K562 (cell line): ENCODE measurements around the gene TMEM63C. TPM values are rescaled to one million over a fixed set of nuclear protein-coding genes. Genes with fewer than 3 reads are reported as not detected.

Source experiments
- ATAC-seq: fragments of 200-7000 bp; cut with Tn5 transposase; 3 replicates; pipeline ENCODE4 v1.9.1; 2020; ENCODE audit warnings: moderate library complexity
- BruUV-seq: library from RNA; stranded (reverse); fragments of 400-500 nt; replicated peaks from 2 replicates; lab custom pipeline; 2021; lab: Mats Ljungman, UMichigan
- CTCF ChIA-PET: fragments of 300-600 bp; formaldehyde crosslinking; extraction: SDS; loops from one replicate; lab custom pipeline; 2021; ENCODE audit warnings: low intra/inter-chr PET ratio; lab: Yijun Ruan, JAX
- POLR2A ChIA-PET: fragments of 300-600, 350-650 bp; sonication (Branson Sonifier 250); formaldehyde crosslinking; extraction: SDS; loops from one replicate; lab custom pipeline; 2021; ENCODE audit warnings: antibody characterized with exemption, inconsistent platforms; lab: Yijun Ruan, JAX
- DNase-seq, 4 experiments: peaks; one replicate each; pipeline versions ENCODE4 v3.0.0 to v3.0.0-alpha.2; 2011 to 2018; ENCODE audit warnings: low spot score in 3 of 4, mixed read lengths in 3 of 4; ENCODE audit errors: extremely low read depth in 1 of 4
- FAIRE-seq: peaks from 2 replicates; lab custom pipeline; 2011; peaks lifted over from hg19 to GRCh38; lab: Jason Lieb, UNC
- H2AFZ ChIP-seq: 2 replicates; pipeline ENCODE4 v1.6.0; 2011; ENCODE audit warnings: low read depth, low read length, control low read depth, inconsistent platforms
- H3K27ac ChIP-seq: fragments of 200-600 bp; 3 replicates; pipeline ENCODE4 v1.8.0; 2011; ENCODE audit warnings: low read depth, mild to moderate bottlenecking, control low read depth, inconsistent platforms, low read length, moderate library complexity, mixed read lengths; ENCODE audit errors: extremely low read depth
- H3K27me3 ChIP-seq, 2 experiments: fragments of 300-600 bp in 1 of 2; 2 replicates in 1 of 2; 3 replicates in 1 of 2; pipeline versions ENCODE4 v1.6.0 to v1.8.0; 2011; ENCODE audit warnings: inconsistent platforms in 2 of 2, low read length in 2 of 2, mild to moderate bottlenecking in 1 of 2, mixed read lengths in 1 of 2, moderate library complexity in 1 of 2; ENCODE audit not compliant: control insufficient read depth in 2 of 2, insufficient read depth in 2 of 2
- H3K36me3 ChIP-seq: fragments of 300-600 bp; 3 replicates; pipeline ENCODE4 v1.8.0; 2011; ENCODE audit warnings: mild to moderate bottlenecking, low read length, inconsistent platforms; ENCODE audit not compliant: control insufficient read depth, insufficient read depth
- H3K4me1 ChIP-seq, 2 experiments: fragments of 200-600 bp in 1 of 2; replicated peaks in 1 of 2; 2 replicates in 1 of 2; 3 replicates in 1 of 2; pipeline versions ENCODE4 v1.5.1 to v1.8.0; 2011; ENCODE audit warnings: inconsistent platforms in 2 of 2, low read length in 2 of 2, mild to moderate bottlenecking in 1 of 2, mixed read lengths in 1 of 2, moderate library complexity in 1 of 2; ENCODE audit not compliant: control insufficient read depth in 2 of 2, insufficient read depth in 2 of 2
- H3K4me2 ChIP-seq: 2 replicates; pipeline ENCODE4 v1.6.1; 2011; ENCODE audit warnings: low read length, control low read depth, inconsistent platforms, mixed read lengths; ENCODE audit not compliant: insufficient read depth
- H3K4me3 ChIP-seq: fragments of 200-600 bp; sonication (generic), shearing (Covaris generic); 2 replicates; pipeline ENCODE4 v1.5.1; 2016; ENCODE audit warnings: control low read depth, inconsistent platforms
- H3K79me2 ChIP-seq: fragments of 200-600 bp; 3 replicates; pipeline ENCODE4 v1.8.0; 2011; ENCODE audit warnings: low read length, inconsistent platforms; ENCODE audit not compliant: control insufficient read depth, insufficient read depth
- H3K9ac ChIP-seq, 2 experiments: 2 replicates each; pipeline versions ENCODE4 v1.6.0 to v1.6.1; 2011; ENCODE audit warnings: low read depth in 2 of 2, low read length in 2 of 2, control low read depth in 1 of 2, inconsistent platforms in 1 of 2, mild to moderate bottlenecking in 1 of 2, mixed read lengths in 1 of 2; ENCODE audit not compliant: insufficient read depth in 1 of 2
- H3K9me1 ChIP-seq: one replicate; pipeline ENCODE4 v1.6.0; 2011; ENCODE audit warnings: inconsistent platforms, mild to moderate bottlenecking, low read length, moderate library complexity; ENCODE audit not compliant: control insufficient read depth, insufficient read depth
- H3K9me3 ChIP-seq: replicated peaks from 2 replicates; pipeline ENCODE4 v1.5.1; 2011; ENCODE audit warnings: low read depth, low read length, inconsistent platforms; ENCODE audit not compliant: control insufficient read depth, insufficient read depth
- H4K20me1 ChIP-seq: replicated peaks from 2 replicates; pipeline ENCODE4 v1.6.1; 2011; ENCODE audit warnings: low read length, inconsistent platforms, mixed read lengths; ENCODE audit not compliant: control insufficient read depth, insufficient read depth
- HCFC1 ChIP-seq: IDR thresholded peaks from 2 replicates; pipeline ENCODE4 v1.6.1; 2012; ENCODE audit warnings: low read depth, low read length, improper control_type of control experiment
- KDM5B ChIP-seq: fragments of 200-600 bp; sonication (generic); IDR thresholded peaks from 2 replicates; pipeline ENCODE4 v1.6.1; 2012; ENCODE audit warnings: low read depth, mild to moderate bottlenecking, moderate library complexity, low read length, control low read depth, inconsistent platforms; ENCODE audit not compliant: insufficient replicate concordance
- PCBP1 ChIP-seq: fragments of 200-400 bp; formaldehyde crosslinking; IDR thresholded peaks from 2 replicates; pipeline ENCODE4 v1.6.1; 2018; ENCODE audit warnings: mild to moderate bottlenecking, low read depth, low read length; ENCODE audit not compliant: poor library complexity, severe bottlenecking
- POLR2AphosphoS2 ChIP-seq: IDR thresholded peaks from 2 replicates; pipeline ENCODE4 v1.6.1; 2012; ENCODE audit warnings: low read length, improper control_type of control experiment
- SMAD1 ChIP-seq: fragments of 150-350 bp; IDR thresholded peaks from 2 replicates; pipeline ENCODE4 v1.6.1; 2014; ENCODE audit warnings: low read length, low read depth; ENCODE audit not compliant: partially characterized antibody
- THRAP3 ChIP-seq: fragments of 450-650 bp; IDR thresholded peaks from 2 replicates; pipeline ENCODE4 v1.6.1; 2016; ENCODE audit warnings: mild to moderate bottlenecking, inconsistent platforms, borderline replicate concordance
- ZNF347 ChIP-seq: fragments of 450-650 bp; formaldehyde crosslinking; IDR thresholded peaks from 2 replicates; pipeline ENCODE4 v1.4.0; 2020; ENCODE audit warnings: low read depth, mild to moderate bottlenecking, moderate library complexity
- ZNF695 ChIP-seq: fragments of 450-650 bp; formaldehyde crosslinking; IDR thresholded peaks from 2 replicates; pipeline ENCODE4 v1.4.0; 2020; ENCODE audit warnings: mild to moderate bottlenecking, moderate library complexity
- WGBS: fragments of 100-300 bp; shearing (Covaris generic); methylation state at CpG from one replicate; pipeline ENCODE4 v1.1.6; 2016; ENCODE audit warnings: low coverage, mixed read lengths; ENCODE audit not compliant: insufficient coverage; ENCODE audit errors: missing lambda C conversion rate; 5-methylcytosine and 5-hydroxymethylcytosine counted together
- in situ Hi-C: fragments of 300-500 bp; cut with MboI; formaldehyde crosslinking; loops from 4 replicates; pipeline ENCODE4 v1.15.0; 2018; ENCODE audit warnings: inconsistent platforms, mixed read lengths
- intact Hi-C: fragments of 100-400 bp; cut with micrococcal nuclease; formaldehyde crosslinking; loops from 2 replicates; pipeline ENCODE4 v1.14.2; 2022
- polyA plus RNA-seq, 8 experiments: library from polyadenylated mRNA; depleted of rRNA in 4 of 8; stranded (reverse) in 5 of 8; unstranded in 3 of 8; fragments of >200 nt; fragmentation: Nextera tagmentation in 2 of 8; fragmentation: Illumina TruSeq in 1 of 8; extraction: Ambion mirVana in 2 of 8; extraction: Trizol in 1 of 8; gene quantifications; 2 replicates each; pipeline versions ENCODE4 v1.2.1 to v1.2.3, GENCODE V29; 2011 to 2014; ENCODE audit warnings: inconsistent platforms in 1 of 8, missing spikeins in 1 of 8
- total RNA-seq, 7 experiments: library from RNA; depleted of rRNA in 6 of 7; stranded (reverse); fragments of >200 nt in 6 of 7; fragmentation: Illumina TruSeq in 2 of 7; extraction: Trizol in 2 of 7; gene quantifications; 2 replicates each; pipeline versions ENCODE4 v1.2.1 to v1.2.3, GENCODE V29; 2011 to 2021; ENCODE audit warnings: low replicate concordance in 1 of 7
- TF ChIP-seq, protein P1 (sequence below): fragments of 250-450 bp; sonication (Bioruptor Pico); IDR thresholded peaks from 2 replicates; pipeline ENCODE4 v1.5.0; 2021; ENCODE audit warnings: mild to moderate bottlenecking, borderline replicate concordance
- TF ChIP-seq, protein P2 (sequence below): fragments of 450-650 bp; IDR thresholded peaks from 2 replicates; pipeline ENCODE4 v1.6.1; 2016; ENCODE audit warnings: mild to moderate bottlenecking
- TF ChIP-seq, protein P3 (sequence below): fragments of 450-650 bp; IDR thresholded peaks from 2 replicates; pipeline ENCODE4 v1.6.1; 2014; ENCODE audit warnings: low read depth, mild to moderate bottlenecking, moderate library complexity, borderline replicate concordance
- TF ChIP-seq, protein P4 (sequence below): sonication (generic); formaldehyde crosslinking; IDR thresholded peaks from 2 replicates; pipeline ENCODE4 v1.8.0; 2022; ENCODE audit warnings: mild to moderate bottlenecking, low read depth, missing genetic modification reagents
- TF ChIP-seq, protein P5 (sequence below), 2 experiments: fragments of 250-450 bp in 1 of 2; fragments of 450-650 bp in 1 of 2; sonication (Bioruptor Pico) in 1 of 2; IDR thresholded peaks; 2 replicates each; pipeline versions ENCODE4 v1.6.1 to v1.8.0; 2016 to 2021; ENCODE audit warnings: mild to moderate bottlenecking in 2 of 2, moderate library complexity in 2 of 2, missing compliant biosample characterization in 1 of 2, missing genetic modification characterization in 1 of 2

Gene TMEM63C
- total and polyA plus RNA-seq, 9 of the 15 experiments (the other 6 are each of a cell fraction or from before 2014, with no cell fraction given), result 0.07 TPM; not detected in 8

DNA sequence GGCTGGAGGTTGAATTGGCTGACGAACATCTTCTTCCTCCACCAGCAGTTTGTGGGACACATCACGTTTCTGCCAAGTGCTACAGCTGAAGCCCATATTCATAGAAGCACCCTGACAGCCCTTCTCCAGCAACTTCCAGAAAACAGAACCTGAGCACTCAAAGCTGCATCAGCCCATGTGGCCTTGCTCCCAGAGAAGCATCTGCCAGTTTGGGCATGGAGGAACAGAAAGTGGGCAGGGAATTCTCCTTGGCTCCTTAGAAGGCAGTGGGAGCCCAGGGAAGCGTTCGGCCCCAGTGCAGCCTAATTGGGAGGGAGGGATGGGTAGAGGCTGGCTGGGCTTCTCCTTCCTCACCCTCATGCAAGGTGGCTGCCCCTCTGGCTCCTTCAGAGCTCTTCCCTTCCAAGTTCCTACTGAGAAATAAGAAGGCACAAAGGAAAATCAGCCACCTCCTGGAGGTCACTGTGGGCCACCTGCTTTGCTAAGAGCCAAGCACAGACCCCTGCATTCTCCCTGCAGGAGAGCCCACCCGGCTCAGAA is 93.5 kb downstream of the TMEM63C start:
- Histone ChIP-seq H3K27me3 (peaks cover 0 to 6% of the 10 kb centered on the region in 2 experiments; a peak in 1 of 5 replicates), H3K79me2 (no peaks in the 10 kb centered on the region), H3K9ac (no peak overlapping the region), H3K4me3 (no peak overlapping the region), H4K20me1 (no peaks in the 10 kb centered on the region), H3K4me1 (peaks cover 0 to 14% of the 10 kb centered on the region in 2 experiments; a peak in 2 of 5 replicates), H3K9me3 (no peaks in the 10 kb centered on the region), H3K27ac (no peak overlapping the region), H3K9me1 (no peaks in the 10 kb centered on the region), H3K36me3 (no peaks in the 10 kb centered on the region; the same call in 2 of the 3 replicates), H2AFZ (no peak overlapping the region), H3K4me2 (no peak overlapping the region)
- WGBS, result 5% methylated on average over 5 of the region's 5 CpGs
- CTCF ChIA-PET, result no interaction called here
- ATAC-seq (no peak), DNase-seq (no peak), FAIRE-seq (no peak)
- intact Hi-C loops, result no loop called here
- POLR2A ChIA-PET, result no interaction called here
- no TSS peak for BruUV-seq
- in situ Hi-C loops, result no loop called here
- TF ChIP-seq SMAD1 (no peak), ZNF347 (no peak), THRAP3 (no peak), POLR2AphosphoS2 (no peak), ZNF695 (CRISPR knock-in tag) (no peak), KDM5B (no peak), PCBP1 (no peak), HCFC1 (no peak)
- TF ChIP-seq, protein P1, sequence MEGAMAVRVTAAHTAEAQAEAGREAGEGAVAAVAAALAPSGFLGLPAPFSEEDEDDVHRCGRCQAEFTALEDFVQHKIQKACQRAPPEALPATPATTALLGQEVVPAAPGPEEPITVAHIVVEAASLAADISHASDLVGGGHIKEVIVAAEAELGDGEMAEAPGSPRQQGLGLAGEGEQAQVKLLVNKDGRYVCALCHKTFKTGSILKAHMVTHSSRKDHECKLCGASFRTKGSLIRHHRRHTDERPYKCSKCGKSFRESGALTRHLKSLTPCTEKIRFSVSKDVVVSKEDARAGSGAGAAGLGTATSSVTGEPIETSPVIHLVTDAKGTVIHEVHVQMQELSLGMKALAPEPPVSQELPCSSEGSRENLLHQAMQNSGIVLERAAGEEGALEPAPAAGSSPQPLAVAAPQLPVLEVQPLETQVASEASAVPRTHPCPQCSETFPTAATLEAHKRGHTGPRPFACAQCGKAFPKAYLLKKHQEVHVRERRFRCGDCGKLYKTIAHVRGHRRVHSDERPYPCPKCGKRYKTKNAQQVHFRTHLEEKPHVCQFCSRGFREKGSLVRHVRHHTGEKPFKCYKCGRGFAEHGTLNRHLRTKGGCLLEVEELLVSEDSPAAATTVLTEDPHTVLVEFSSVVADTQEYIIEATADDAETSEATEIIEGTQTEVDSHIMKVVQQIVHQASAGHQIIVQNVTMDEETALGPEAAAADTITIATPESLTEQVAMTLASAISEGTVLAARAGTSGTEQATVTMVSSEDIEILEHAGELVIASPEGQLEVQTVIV (CRISPR knock-in tag), result no peak
- TF ChIP-seq, protein P2, sequence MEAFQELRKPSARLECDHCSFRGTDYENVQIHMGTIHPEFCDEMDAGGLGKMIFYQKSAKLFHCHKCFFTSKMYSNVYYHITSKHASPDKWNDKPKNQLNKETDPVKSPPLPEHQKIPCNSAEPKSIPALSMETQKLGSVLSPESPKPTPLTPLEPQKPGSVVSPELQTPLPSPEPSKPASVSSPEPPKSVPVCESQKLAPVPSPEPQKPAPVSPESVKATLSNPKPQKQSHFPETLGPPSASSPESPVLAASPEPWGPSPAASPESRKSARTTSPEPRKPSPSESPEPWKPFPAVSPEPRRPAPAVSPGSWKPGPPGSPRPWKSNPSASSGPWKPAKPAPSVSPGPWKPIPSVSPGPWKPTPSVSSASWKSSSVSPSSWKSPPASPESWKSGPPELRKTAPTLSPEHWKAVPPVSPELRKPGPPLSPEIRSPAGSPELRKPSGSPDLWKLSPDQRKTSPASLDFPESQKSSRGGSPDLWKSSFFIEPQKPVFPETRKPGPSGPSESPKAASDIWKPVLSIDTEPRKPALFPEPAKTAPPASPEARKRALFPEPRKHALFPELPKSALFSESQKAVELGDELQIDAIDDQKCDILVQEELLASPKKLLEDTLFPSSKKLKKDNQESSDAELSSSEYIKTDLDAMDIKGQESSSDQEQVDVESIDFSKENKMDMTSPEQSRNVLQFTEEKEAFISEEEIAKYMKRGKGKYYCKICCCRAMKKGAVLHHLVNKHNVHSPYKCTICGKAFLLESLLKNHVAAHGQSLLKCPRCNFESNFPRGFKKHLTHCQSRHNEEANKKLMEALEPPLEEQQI, result no peak
- TF ChIP-seq, protein P3, sequence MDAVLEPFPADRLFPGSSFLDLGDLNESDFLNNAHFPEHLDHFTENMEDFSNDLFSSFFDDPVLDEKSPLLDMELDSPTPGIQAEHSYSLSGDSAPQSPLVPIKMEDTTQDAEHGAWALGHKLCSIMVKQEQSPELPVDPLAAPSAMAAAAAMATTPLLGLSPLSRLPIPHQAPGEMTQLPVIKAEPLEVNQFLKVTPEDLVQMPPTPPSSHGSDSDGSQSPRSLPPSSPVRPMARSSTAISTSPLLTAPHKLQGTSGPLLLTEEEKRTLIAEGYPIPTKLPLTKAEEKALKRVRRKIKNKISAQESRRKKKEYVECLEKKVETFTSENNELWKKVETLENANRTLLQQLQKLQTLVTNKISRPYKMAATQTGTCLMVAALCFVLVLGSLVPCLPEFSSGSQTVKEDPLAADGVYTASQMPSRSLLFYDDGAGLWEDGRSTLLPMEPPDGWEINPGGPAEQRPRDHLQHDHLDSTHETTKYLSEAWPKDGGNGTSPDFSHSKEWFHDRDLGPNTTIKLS, result no peak
- TF ChIP-seq, protein P4, sequence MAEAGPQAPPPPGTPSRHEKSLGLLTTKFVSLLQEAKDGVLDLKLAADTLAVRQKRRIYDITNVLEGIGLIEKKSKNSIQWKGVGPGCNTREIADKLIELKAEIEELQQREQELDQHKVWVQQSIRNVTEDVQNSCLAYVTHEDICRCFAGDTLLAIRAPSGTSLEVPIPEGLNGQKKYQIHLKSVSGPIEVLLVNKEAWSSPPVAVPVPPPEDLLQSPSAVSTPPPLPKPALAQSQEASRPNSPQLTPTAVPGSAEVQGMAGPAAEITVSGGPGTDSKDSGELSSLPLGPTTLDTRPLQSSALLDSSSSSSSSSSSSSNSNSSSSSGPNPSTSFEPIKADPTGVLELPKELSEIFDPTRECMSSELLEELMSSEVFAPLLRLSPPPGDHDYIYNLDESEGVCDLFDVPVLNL (CRISPR knock-in tag), result no peak
- TF ChIP-seq, protein P5, sequence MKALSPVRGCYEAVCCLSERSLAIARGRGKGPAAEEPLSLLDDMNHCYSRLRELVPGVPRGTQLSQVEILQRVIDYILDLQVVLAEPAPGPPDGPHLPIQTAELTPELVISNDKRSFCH (CRISPR knock-in tag; IDR thresholded peaks at IDR 0.05), result no peak
- TF ChIP-seq, protein P5 (tag; IDR thresholded peaks at IDR 0.05), result no peak
